Lung (tissue), 12 donors: Measurements from ENCODE around the gene BST2. TPM values are rescaled to one million over a fixed set of nuclear protein-coding genes. Genes with fewer than 3 reads are reported as not detected.
A peak's percentile ranks its signal among the peaks of the same experiment; 100 is the strongest.

Experiments
- ATAC-seq: fragments of 200-7000 bp; cut with Tn5 transposase; one replicate; pipeline ENCODE4 v1.9.1; 2020; ENCODE audit warnings: moderate number of reproducible peaks; ENCODE audit not compliant: insufficient read depth, low FRiP score
- DNase-seq, 3 donors: peaks; one replicate each; pipeline ENCODE4 v3.0.0-alpha.2; 2013 to 2017
- H3K27ac ChIP-seq, 2 donors: one replicate each; pipeline ENCODE4 v1.5.1; 2013; ENCODE audit warnings: mild to moderate bottlenecking in 2 of 2, moderate library complexity in 2 of 2, control low read depth in 1 of 2, inconsistent platforms in 1 of 2, low read depth in 1 of 2, low read length in 1 of 2
- H3K27me3 ChIP-seq, 3 donors: one replicate each; pipeline ENCODE4 v1.5.1; 2013; ENCODE audit warnings: low read length in 2 of 3; ENCODE audit not compliant: control insufficient read depth in 3 of 3, insufficient read depth in 3 of 3
- H3K36me3 ChIP-seq, 4 donors: one replicate each; pipeline ENCODE4 v1.5.1; 2013; ENCODE audit warnings: low read length in 4 of 4, mild to moderate bottlenecking in 1 of 4, moderate library complexity in 1 of 4; ENCODE audit not compliant: control insufficient read depth in 4 of 4, insufficient read depth in 4 of 4
- H3K4me1 ChIP-seq, 5 donors: one replicate each; pipeline ENCODE4 v1.5.1; 2013; ENCODE audit warnings: low read length in 5 of 5, mild to moderate bottlenecking in 2 of 5, moderate library complexity in 1 of 5; ENCODE audit not compliant: control insufficient read depth in 5 of 5, insufficient read depth in 5 of 5
- H3K4me3 ChIP-seq: one replicate; pipeline ENCODE4 v1.5.1; 2013; ENCODE audit warnings: mild to moderate bottlenecking, control low read depth, moderate library complexity
- H3K9ac ChIP-seq, 2 donors: one replicate each; pipeline ENCODE4 v1.5.1; 2013; ENCODE audit warnings: low read length in 2 of 2, control low read depth in 1 of 2; ENCODE audit not compliant: insufficient read depth in 1 of 2
- H3K9me3 ChIP-seq, 4 donors: one replicate each; pipeline ENCODE4 v1.5.1; 2013; ENCODE audit warnings: low read length in 3 of 4, mild to moderate bottlenecking in 1 of 4, moderate library complexity in 1 of 4; ENCODE audit not compliant: control insufficient read depth in 4 of 4, insufficient read depth in 3 of 4
- WGBS, 2 donors: extraction: QIAGEN DNeasy Blood & Tissue Kit; methylation state at CpG; one replicate each; pipeline ENCODE4 v1.1.7; 2013; 5-methylcytosine and 5-hydroxymethylcytosine counted together
- polyA plus RNA-seq, 2 donors: library from polyadenylated mRNA; stranded (reverse); fragments of 200-250 nt; gene quantifications; one replicate each; pipeline ENCODE4 v1.2.1, GENCODE V29; 2013
- total RNA-seq, 2 donors: library from RNA; depleted of rRNA in 1 of 2; stranded (reverse); fragments of >200 nt in 1 of 2; gene quantifications; one replicate each; pipeline ENCODE4 v1.2.1, GENCODE V29; 2014 to 2021
- TF ChIP-seq, protein P1 (sequence below): IDR thresholded peaks from 2 replicates; pipeline ENCODE4 v1.5.1; 2012; ENCODE audit warnings: mild to moderate bottlenecking; ENCODE audit errors: control extremely low read depth, extremely low read depth
- donor health status: control.
- donor health status: control.
- donor health status: Bipolar disorder and iron deficiency.
- donor health status: healthy.
- donor health status: DM: yes; HTN: yes; CAD: no.

BST2 gene
- total and polyA plus RNA-seq, 4 donors = 48.2 to 179 (median 60.5) TPM

DNA sequence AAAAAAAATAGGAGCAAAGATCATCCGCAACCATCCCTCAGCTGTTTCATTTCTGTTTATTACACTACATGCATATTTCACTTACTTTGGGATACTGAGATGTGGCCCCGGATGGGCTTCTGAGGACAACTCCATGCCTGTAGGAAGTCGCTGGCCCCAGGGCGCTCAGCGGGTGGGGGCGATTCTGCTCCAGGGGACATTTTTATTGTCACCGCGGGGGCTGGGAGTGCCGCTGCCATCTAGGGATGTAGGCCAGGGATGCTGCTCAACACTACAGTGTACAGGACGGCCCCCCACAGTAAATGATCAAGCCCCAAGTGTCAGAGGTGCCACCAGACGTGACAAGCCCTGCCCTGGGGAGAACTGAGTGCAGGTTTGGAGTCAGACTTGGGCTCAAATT, 6.4 kb upstream of the BST2 start:
- H3K4me1 ChIP-seq = peaks cover under 1 to 10% (median 3%) of the 10 kb centered on the region in 5 donors
- DNase-seq (no peak), ATAC-seq (no peak)
- H3K27me3 ChIP-seq = no peaks in the 10 kb centered on the region
- peak overlapping the region in 1 of 2 donors; percentile 44 for H3K27ac ChIP-seq
- H3K36me3 ChIP-seq = peaks cover 0 to 2% (median 0%) of the 10 kb centered on the region in 4 donors
- no peak overlapping the region for H3K9ac ChIP-seq
- WGBS, 2 donors = 77 to 79% methylated on average over 11 of the region's 11 CpGs
- TF ChIP-seq, protein P1, sequence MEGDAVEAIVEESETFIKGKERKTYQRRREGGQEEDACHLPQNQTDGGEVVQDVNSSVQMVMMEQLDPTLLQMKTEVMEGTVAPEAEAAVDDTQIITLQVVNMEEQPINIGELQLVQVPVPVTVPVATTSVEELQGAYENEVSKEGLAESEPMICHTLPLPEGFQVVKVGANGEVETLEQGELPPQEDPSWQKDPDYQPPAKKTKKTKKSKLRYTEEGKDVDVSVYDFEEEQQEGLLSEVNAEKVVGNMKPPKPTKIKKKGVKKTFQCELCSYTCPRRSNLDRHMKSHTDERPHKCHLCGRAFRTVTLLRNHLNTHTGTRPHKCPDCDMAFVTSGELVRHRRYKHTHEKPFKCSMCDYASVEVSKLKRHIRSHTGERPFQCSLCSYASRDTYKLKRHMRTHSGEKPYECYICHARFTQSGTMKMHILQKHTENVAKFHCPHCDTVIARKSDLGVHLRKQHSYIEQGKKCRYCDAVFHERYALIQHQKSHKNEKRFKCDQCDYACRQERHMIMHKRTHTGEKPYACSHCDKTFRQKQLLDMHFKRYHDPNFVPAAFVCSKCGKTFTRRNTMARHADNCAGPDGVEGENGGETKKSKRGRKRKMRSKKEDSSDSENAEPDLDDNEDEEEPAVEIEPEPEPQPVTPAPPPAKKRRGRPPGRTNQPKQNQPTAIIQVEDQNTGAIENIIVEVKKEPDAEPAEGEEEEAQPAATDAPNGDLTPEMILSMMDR = no peak
- no peaks in the 10 kb centered on the region for H3K9me3 ChIP-seq
- no peak overlapping the region for H3K4me3 ChIP-seq

DNA sequence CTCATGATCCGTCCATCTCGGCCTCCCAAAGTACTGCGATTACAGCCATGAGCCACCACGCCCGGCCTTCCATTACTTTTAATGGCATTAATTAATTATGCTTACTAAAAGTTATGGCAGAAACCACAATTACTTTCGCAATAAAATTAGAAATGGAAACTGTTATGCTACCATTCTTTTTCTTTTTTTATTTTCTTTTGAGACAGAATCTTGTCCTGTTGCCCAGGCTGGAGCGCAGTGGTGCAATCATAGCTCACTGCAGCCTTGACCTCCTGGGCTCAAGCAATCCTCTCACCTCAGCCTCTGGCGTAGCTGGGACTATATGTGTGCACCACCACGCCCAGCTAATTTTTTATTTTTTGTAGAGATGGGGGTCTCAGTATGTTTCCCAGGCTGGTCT, 4.6 kb upstream of the BST2 start:
- no peaks in the 10 kb centered on the region for H3K27me3 ChIP-seq
- H3K9ac ChIP-seq = no peak overlapping the region
- no peak for DNase-seq
- peaks cover 0 to 2% (median 0%) of the 10 kb centered on the region in 4 donors for H3K36me3 ChIP-seq
- no peak for ATAC-seq
- H3K27ac ChIP-seq = no peak overlapping the region
- no peaks in the 10 kb centered on the region for H3K9me3 ChIP-seq
- no peak overlapping the region for H3K4me3 ChIP-seq
- WGBS, 2 donors = 89% methylated on average over 9 of the region's 9 CpGs
- peaks cover 0 to 11% (median 2%) of the 10 kb centered on the region in 5 donors for H3K4me1 ChIP-seq
- TF ChIP-seq, protein P1 = no peak

- Histone ChIP-seq H3K4me1 (peaks cover 0 to 7% (median 2%) of the 10 kb centered on the region in 5 donors), H3K4me3 (no peak overlapping the region), H3K9me3 (no peaks in the 10 kb centered on the region), H3K36me3 (peaks cover 0 to 2% (median 0%) of the 10 kb centered on the region in 4 donors), H3K9ac (no peak overlapping the region), H3K27me3 (no peaks in the 10 kb centered on the region), H3K27ac (peak overlapping the region; percentile 5 to 40)
- DNase-seq (no peak), ATAC-seq (no peak)
- TF ChIP-seq, protein P1 = no peak
- WGBS, 2 donors = 17 to 35% methylated on average over 2 of the region's 2 CpGs
Observed at GRCh38 chr19:17406887-17407196, 1.4 kb upstream of the BST2 start.
